WTC11 (cell line): ENCODE results near the gene KIF5C. TPM values are rescaled to one million over a fixed set of nuclear protein-coding genes. Genes with fewer than 3 reads are reported as not detected.

Experiments
- ATAC-seq: fragments of 200-7000 bp; cut with Tn5 transposase; 2 replicates; pipeline ENCODE4 v1.10.0; 2021; ENCODE audit warnings: mild to moderate bottlenecking, moderate library complexity
- CTCF ChIA-PET: fragments of 300-600 bp; sonication (Branson Sonifier 250); formaldehyde crosslinking; loops from one replicate; lab custom pipeline; 2021; ENCODE audit warnings: antibody characterized with exemption; lab: Charles Lee
- POLR2A ChIA-PET: fragments of 350-600 bp; sonication (Branson Sonifier 250); formaldehyde crosslinking; loops from one replicate; lab custom pipeline; 2021; ENCODE audit warnings: antibody characterized with exemption; lab: Charles Lee
- DNase-seq: peaks from one replicate; pipeline ENCODE4 v3.0.0; 2021; ENCODE audit warnings: low spot score
- H3K27ac Mint-ChIP-seq: 2 replicates; pipeline ENCODE4 v1.8.0; 2021; ENCODE audit warnings: mixed read lengths
- H3K27me3 Mint-ChIP-seq: 2 replicates; pipeline ENCODE4 v1.8.0; 2021; ENCODE audit warnings: low read depth, mild to moderate bottlenecking, moderate library complexity, mixed read lengths
- H3K36me3 Mint-ChIP-seq: 2 replicates; pipeline ENCODE4 v1.8.0; 2021; ENCODE audit warnings: mixed read lengths
- H3K4me1 Mint-ChIP-seq: 2 replicates; pipeline ENCODE4 v1.8.0; 2022; ENCODE audit warnings: mixed read lengths
- H3K4me3 Mint-ChIP-seq: 2 replicates; pipeline ENCODE4 v1.8.0; 2021; ENCODE audit warnings: mild to moderate bottlenecking, moderate library complexity, mixed read lengths
- H3K9me3 Mint-ChIP-seq: 2 replicates; pipeline ENCODE4 v1.8.0; 2021; ENCODE audit warnings: mixed read lengths
- ARID4B ChIP-seq: sonication (generic); formaldehyde crosslinking; IDR thresholded peaks from 2 replicates; pipeline ENCODE4 v1.8.0; 2023; ENCODE audit warnings: missing genetic modification reagents, mild to moderate bottlenecking, borderline replicate concordance
- ATF1 ChIP-seq: sonication (generic); formaldehyde crosslinking; IDR thresholded peaks from 2 replicates; pipeline ENCODE4 v1.8.1; 2023; ENCODE audit warnings: mild to moderate bottlenecking, moderate library complexity, missing genetic modification reagents
- FOXJ3 ChIP-seq: sonication (generic); formaldehyde crosslinking; IDR thresholded peaks from 2 replicates; pipeline ENCODE4 v1.9.0; 2021; ENCODE audit warnings: missing genetic modification reagents, mild to moderate bottlenecking, borderline replicate concordance
- FOXK1 ChIP-seq: sonication (generic); formaldehyde crosslinking; IDR thresholded peaks from 2 replicates; pipeline ENCODE4 v1.8.0; 2022; ENCODE audit warnings: mild to moderate bottlenecking, moderate library complexity, missing genetic modification reagents
- FOXP1 ChIP-seq: sonication (generic); formaldehyde crosslinking; IDR thresholded peaks from 2 replicates; pipeline ENCODE4 v1.8.0; 2022; ENCODE audit warnings: missing genetic modification reagents, mild to moderate bottlenecking, moderate library complexity, borderline replicate concordance
- GABPB1 ChIP-seq: sonication (generic); formaldehyde crosslinking; IDR thresholded peaks from 2 replicates; pipeline ENCODE4 v1.8.1; 2023; ENCODE audit warnings: mild to moderate bottlenecking, missing genetic modification reagents
- JAZF1 ChIP-seq: fragments of 250-450 bp; sonication (Bioruptor Pico); IDR thresholded peaks from 2 replicates; pipeline ENCODE4 v1.9.0; 2021; ENCODE audit warnings: moderate library complexity, mild to moderate bottlenecking, inconsistent platforms
- JUN ChIP-seq: sonication (generic); formaldehyde crosslinking; IDR thresholded peaks from 2 replicates; pipeline ENCODE4 v1.8.0; 2023; ENCODE audit warnings: mild to moderate bottlenecking, missing genetic modification reagents
- KAT7 ChIP-seq: sonication (generic); formaldehyde crosslinking; IDR thresholded peaks from 2 replicates; pipeline ENCODE4 v1.8.1; 2023; ENCODE audit warnings: missing genetic modification reagents, mild to moderate bottlenecking, borderline replicate concordance
- MXD4 ChIP-seq: fragments of 250-450 bp; sonication (Bioruptor Pico); IDR thresholded peaks from 2 replicates; pipeline ENCODE4 v1.8.0; 2021; ENCODE audit warnings: mild to moderate bottlenecking, moderate library complexity, borderline replicate concordance
- RORB ChIP-seq: fragments of 250-450 bp; sonication (Bioruptor Pico); IDR thresholded peaks from 2 replicates; pipeline ENCODE4 v1.9.0; 2021; ENCODE audit warnings: mild to moderate bottlenecking
- TEAD4 ChIP-seq: sonication (generic); formaldehyde crosslinking; IDR thresholded peaks from 2 replicates; pipeline ENCODE4 v1.8.0; 2022; ENCODE audit warnings: mild to moderate bottlenecking, missing genetic modification reagents
- ZNF396 ChIP-seq: fragments of 250-450 bp; sonication (Bioruptor Pico); IDR thresholded peaks from 2 replicates; pipeline ENCODE4 v1.8.0; 2021; ENCODE audit warnings: mild to moderate bottlenecking, moderate library complexity, borderline replicate concordance
- ZNF425 ChIP-seq: fragments of 250-450 bp; sonication (Bioruptor Pico); conservative IDR thresholded peaks from 2 replicates; pipeline ENCODE4 v1.9.0; 2021; ENCODE audit warnings: mild to moderate bottlenecking
- total RNA-seq: library from RNA; stranded (reverse); gene quantifications from 3 replicates; pipeline ENCODE4 v1.2.3, GENCODE V29; 2021

Gene KIF5C
- total RNA-seq, 1 experiment from 2014 or later: 73.5 TPM

- TF ChIP-seq ARID4B (CRISPR knock-in tag) (no peak), FOXP1 (CRISPR knock-in tag) (no peak)
Observed at GRCh38 chr2:149018981-149019380, 144.0 kb downstream of the KIF5C start (continued).

GRCh38 chr2:149019768-149020167, 144.7 kb downstream of the KIF5C start:
- Mint-ChIP-seq H3K27ac (no peak overlapping the region), H3K4me3 (no peak overlapping the region), H3K27me3 (no peaks in the 10 kb centered on the region), H3K36me3 (peaks cover 24% of the 10 kb centered on the region), H3K9me3 (no peaks in the 10 kb centered on the region), H3K4me1 (peaks cover 13% of the 10 kb centered on the region)
- TF ChIP-seq ZNF425 (CRISPR knock-in tag) (no peak), MXD4 (no peak)
- ATAC-seq: no peak
- CTCF ChIA-PET: interaction anchor here (4.7 to 6.5 kb wide), 2 partner anchors 11 to 20 kb away, joined by 61 to 104 read pairs; partner anchors contain the start of gene LYPD6B
- POLR2A ChIA-PET: no interaction called here
- no peak for DNase-seq

GRCh38 chr2:149020432-149020851, 145.4 kb downstream of the KIF5C start:
- ChIA-PET POLR2A (no interaction called here), CTCF (interaction anchor here (1.4 kb wide), 1 partner anchor 292 kb away, joined by 4 read pairs; no protein-coding TSS in a partner anchor)
- 0 out of 2 replicates have a peak overlapping the region, but pooled peaks have one; percentile 19 for H3K27ac Mint-ChIP-seq
- TF ChIP-seq KAT7: no peak
- TF ChIP-seq GABPB1 (CRISPR knock-in tag): peak; percentile 98
- no peak for TF ChIP-seq ATF1 (CRISPR knock-in tag)
- TF ChIP-seq ZNF396 (CRISPR knock-in tag): no peak
- TF ChIP-seq JAZF1 (CRISPR knock-in tag): no peak
- no peaks in the 10 kb centered on the region for H3K27me3 Mint-ChIP-seq
- H3K36me3 Mint-ChIP-seq: peaks cover 23% of the 10 kb centered on the region
- H3K4me1 Mint-ChIP-seq: peaks cover 13% of the 10 kb centered on the region
- DNase-seq: no peak
- H3K4me3 Mint-ChIP-seq: no peak overlapping the region
- no peak for ATAC-seq
- no peaks in the 10 kb centered on the region for H3K9me3 Mint-ChIP-seq

GRCh38 chr2:149021271-149021719, 146.3 kb downstream of the KIF5C start:
- Mint-ChIP-seq H3K36me3 (peaks cover 18% of the 10 kb centered on the region), H3K9me3 (no peaks in the 10 kb centered on the region), H3K4me3 (no peak overlapping the region), H3K27me3 (no peaks in the 10 kb centered on the region), H3K4me1 (peaks cover 6% of the 10 kb centered on the region), H3K27ac (no peak overlapping the region)
- CTCF ChIA-PET: interaction anchor here (0.7 to 1.4 kb wide), 3 partner anchors 17 to 292 kb away, joined by 3 to 4 read pairs (median 4); partner anchors contain the start of gene LYPD6B
- DNase-seq (no peak), ATAC-seq (no peak)
- POLR2A ChIA-PET: interaction anchor here (0.7 kb wide), 2 partner anchors 59 to 379 kb away, joined by 4 to 6 read pairs; no protein-coding TSS in a partner anchor
- TF ChIP-seq TEAD4 (CRISPR knock-in tag) (no peak), JUN (CRISPR knock-in tag) (no peak), ZNF396 (CRISPR knock-in tag) (no peak), FOXJ3 (CRISPR knock-in tag) (no peak), FOXK1 (CRISPR knock-in tag) (no peak), RORB (CRISPR knock-in tag) (no peak)
